HuH-7.5 (cell line): Measurements from ENCODE around the gene GABBR2.

ENCODE experiments used
- DNase-seq: peaks from one replicate; pipeline ENCODE4 v3.0.0; 2011; ENCODE audit warnings: low spot score

Gene GABBR2

GRCh38 chr9:98318834-98319478 lies 389.8 kb downstream of the GABBR2 start:
- DNase-seq, result no peak

DNA sequence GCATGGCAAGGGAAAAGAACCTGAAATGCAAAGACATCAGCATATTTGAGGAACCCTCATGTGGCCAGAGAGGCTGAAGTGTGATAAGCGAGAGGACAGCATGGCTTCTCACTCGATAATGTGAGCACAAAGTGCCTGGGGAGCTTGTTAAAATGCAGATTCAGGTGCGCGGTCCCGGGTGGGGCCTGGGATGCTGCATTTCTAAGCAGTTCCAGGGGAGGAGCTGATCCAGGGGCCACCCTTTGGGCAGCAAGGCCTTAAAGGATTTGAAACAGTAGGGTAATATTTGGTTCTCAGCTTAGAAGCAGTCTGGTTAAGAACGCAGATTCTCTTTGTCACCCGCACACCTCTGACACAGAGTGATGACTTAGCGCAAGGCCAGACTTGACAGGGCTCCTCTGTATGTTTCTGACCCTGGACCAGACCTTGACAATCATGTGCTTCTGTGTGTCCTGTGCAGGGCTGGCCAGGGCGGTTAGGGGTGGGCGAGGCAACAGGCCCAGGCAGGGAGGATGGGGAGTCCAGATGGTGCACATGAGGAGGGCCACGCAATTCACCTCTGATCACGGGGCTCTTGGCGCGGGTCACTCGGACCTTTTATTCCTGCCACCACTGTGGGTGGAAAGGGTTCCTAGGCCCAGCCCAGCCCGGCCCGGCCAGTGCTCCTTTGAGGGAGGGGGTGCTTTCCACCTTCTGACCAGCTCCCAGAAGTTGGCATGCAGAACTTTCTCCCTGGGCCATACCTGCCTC lies 390.5 kb downstream of the GABBR2 start:
- no peak for DNase-seq

DNA sequence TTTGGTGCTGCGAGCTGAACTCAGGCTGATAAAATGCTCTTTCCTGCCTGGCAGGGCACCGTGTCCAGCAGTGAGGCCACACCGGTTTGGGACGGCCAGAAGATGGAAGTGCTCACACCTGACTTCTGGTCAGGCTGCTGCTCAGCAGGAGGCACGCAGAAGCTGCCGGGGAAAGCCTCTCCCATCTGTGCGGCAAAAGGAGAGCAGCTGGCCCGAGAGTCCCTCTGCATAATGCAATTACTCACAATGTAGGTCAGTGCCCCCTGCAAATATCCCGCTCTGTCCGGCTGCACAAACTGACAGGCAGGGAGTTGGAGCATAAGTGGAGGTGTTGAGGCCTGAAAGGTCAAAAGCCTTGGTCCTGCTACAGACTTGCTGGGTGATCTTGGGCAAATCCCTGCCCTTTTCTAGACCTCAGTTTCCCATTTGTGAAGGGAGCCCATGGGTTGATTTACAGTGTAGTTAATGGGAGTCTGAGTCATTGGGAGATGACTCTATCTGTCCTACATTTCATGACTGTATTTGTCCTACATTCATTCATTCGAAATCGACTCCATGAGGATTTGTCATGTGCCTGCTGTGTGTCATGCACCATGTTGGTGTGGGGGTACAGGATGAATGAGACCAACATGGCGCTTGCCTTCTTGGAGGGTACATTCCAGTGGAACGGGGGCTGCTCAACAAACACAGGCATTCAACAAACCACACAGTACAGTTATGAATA lies 391.4 kb downstream of the GABBR2 start:
- no peak for DNase-seq

- DNase-seq, result no peak
Measured at GRCh38 chr9:98316445-98317133, 392.1 kb downstream of the GABBR2 start.

- peak; percentile 91 for DNase-seq
Measured at GRCh38 chr9:98315551-98316060, 393.1 kb downstream of the GABBR2 start.

DNA sequence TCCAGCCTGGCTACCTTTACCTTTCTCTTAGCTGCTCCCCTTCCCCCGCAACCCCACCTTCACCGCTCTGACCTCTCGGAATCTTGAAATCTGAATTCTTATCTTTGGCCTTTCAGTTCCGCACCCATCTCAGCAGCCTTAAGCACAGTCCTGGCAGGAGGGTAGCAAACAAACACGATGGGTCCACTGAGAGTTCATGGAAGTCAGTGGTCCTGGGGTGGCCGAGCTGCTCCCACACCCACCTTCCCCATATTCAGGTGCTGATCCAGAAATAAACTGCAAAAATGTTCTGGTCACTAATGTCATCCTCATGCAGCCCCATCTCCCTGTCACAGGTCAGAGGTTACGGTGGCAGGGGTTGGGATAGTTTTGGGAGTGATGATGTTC lies 393.7 kb downstream of the GABBR2 start:
- no peak for DNase-seq

DNA sequence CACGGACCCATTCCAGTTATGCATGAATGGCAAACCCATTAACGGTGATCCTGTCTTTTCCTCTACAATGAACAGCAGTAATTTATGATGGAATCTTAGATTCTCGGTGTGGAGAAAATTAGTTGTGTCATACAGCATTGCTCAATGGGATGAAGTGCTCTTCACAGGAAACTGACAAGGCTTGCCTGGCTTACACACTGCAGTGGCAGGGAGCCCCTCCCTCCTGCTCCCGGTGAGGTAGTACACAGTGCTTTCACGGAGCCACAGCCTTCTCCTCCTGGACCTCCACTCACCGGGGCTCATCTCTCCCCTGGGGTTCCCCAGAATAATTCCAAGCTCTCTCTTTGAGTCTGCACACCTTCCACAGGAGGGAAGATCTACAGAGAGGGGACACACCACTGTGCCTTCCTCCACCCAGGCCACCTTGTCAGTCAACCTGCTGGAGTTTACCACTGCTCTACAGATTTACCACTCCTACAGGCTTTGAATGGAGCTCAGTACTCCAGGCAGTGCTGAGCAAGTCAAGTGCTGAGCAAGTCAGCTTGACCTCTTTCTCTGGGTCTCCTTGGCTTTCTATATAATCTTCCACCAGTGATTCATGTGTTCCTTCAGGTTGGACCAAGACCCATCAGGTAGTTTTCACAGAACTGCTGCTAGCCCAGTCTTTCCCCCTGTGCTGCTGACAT lies 394.2 kb downstream of the GABBR2 start:
- no peak for DNase-seq

GRCh38 chr9:98312365-98312764 lies 396.4 kb downstream of the GABBR2 start:
- no peak for DNase-seq

DNA sequence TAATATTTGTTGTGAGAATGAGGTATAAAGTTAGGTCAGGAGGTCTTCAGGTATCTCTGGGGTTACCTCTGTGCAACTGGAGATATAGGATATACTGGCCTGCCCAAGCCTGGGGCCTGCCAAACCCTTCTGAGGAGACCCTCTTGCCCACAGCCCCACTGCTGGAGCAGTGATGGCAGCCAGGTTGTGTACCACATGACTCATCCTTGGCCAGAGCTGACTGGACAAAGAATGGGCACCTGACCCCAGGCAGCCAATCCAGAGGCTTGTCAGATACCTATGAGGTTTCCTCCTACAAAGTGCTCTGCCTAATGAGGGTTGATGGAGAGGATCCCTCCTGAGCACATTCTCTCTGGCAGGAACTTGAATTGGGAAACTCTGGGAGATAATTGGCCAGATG lies 397.2 kb downstream of the GABBR2 start:
- no peak for DNase-seq

- DNase-seq, result no peak
Measured at GRCh38 chr9:98310752-98311392, 397.9 kb downstream of the GABBR2 start.

DNA sequence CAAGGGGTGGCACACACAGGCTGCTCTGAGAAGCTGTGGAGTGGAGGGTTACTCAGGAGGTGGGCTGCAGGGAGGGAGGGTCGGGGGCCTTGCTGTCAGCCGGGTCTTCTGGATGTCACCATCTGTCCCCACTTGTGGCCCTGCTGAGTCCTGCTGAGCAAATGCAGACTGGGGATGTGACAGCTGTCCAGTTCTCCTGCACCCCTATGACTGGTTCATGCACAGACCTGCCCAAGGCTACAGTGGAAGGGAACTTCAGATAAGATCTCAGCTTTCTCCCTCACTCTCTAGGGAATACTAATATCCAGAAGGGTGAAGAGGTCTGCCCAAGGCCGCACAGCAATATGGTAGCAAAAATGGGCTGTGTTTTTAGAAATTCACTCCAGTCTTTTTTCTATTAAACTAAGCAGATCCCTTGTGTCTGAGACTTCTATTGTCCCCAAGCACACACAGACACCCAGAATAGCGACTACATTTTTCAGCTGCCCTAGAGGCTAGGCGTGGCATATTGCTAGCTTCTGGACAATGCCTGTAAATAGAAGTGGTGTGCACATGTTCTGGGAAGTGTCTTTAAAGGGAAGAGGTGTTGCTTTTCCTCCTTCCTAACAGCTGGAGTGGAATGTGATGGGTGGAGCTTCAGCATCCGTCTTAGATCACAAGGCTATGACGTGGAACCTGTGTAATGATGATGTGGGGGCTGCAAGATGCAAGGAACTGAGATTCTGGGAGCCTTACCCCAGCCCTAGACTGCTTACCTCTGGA lies 402.2 kb downstream of the GABBR2 start:
- DNase-seq, result no peak

- DNase-seq, result no peak
Measured at GRCh38 chr9:98304381-98304780, 404.4 kb downstream of the GABBR2 start.

DNA sequence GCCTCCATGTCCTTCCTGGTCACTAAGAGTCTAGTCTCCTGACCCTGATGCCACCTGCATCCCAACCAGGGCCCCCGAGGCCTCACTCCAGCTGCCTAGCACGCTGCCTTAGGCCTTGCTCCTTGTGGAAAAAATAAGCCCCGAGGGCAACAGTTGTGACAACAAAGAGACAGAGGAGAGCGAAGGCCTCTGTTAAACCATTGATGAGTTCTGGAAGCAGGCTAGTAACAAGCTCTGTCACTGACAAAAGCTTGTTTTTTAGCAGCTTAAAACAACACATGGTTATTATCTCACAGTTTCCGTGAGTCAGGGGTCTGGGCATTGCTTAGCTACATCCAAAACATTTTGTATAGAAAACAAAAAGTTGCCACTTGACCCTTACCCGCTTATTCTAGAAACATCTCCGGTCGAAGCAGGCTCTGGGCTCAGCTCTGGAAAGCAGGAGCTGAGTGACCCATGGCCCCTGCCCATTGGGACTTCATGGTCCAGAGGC lies 405.1 kb downstream of the GABBR2 start:
- DNase-seq, result no peak

DNA sequence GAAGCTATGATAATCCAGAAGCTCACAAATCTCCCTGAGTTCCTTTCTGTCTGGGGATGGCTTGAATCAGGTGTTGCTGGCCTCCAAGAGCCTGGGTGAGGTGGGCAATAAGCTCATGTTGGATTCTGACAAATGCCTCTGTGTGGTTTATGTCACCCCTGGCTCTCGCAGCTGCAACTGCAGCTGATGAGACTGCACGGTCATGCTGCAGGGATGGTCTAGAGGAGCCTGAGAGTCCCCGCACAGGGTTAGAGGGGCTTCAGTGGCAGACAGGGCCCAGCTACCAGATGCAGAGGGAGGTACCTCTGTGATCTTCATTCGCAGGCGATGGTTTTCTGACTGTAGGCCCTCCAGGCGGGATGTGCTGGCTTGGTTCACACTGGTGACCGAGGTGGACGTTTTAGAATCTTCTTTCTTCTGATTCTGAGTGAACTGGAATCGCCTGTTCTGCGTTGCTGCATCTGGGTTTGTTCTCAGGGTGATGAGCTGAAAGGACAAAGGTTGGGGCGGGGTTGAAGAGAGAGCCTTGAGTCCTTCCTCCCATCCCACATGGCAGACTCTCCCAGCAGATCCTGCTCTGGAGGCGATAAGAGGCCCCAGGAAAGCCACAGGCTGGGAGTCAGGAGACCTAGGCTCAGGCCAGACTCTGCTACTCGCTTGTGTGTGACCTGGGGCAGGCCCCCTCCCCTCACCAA lies 405.6 kb downstream of the GABBR2 start:
- DNase-seq, result no peak

GRCh38 chr9:98302150-98302549 lies 406.6 kb downstream of the GABBR2 start:
- DNase-seq, result no peak

DNA sequence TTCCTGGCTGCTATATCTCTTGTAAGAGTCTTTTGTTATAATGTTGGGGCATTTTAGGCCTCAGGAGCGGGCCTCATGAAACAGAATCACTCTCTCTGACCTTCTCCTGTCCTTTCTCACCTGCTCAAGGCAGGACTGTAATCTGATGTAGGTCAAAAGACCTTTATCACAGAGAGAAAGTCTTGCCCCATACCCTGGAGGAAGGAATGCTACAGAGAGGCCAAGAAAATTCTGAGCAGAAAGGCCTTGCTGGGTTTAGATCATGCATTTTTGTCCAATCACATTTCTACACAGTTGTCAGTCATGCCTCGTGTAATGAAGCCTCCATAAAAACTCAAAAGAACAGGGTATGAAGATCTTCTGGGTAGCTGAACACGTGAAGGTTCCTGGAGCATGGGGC lies 408.1 kb downstream of the GABBR2 start:
- no peak for DNase-seq

- no peak for DNase-seq
Measured at GRCh38 chr9:98298476-98298875, 410.3 kb downstream of the GABBR2 start.

DNA sequence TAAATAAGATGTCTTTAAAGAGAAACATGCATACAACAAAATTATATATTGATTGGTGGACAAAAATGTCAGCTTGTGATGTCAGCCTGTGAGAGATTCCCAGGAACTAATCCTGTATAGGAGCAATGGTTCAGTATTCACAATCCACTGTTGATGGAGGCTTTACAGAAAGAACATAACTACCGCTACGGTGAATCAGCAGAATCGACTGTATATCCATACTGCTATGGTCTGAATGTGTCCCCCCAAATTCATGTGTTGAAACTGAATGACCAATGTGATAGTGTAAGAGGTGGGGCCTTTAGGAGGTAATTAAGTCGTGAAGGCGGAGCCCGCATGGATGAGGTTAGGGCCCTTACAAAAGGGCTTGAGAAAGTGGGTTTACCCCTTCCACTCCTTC lies 412.9 kb downstream of the GABBR2 start:
- no peak for DNase-seq

GRCh38 chr9:98291820-98292219 lies 416.9 kb downstream of the GABBR2 start:
- no peak for DNase-seq

GRCh38 chr9:98290411-98290810 lies 418.3 kb downstream of the GABBR2 start:
- DNase-seq, result no peak
